Activated CD8-positive, alpha-beta memory T cell treated with anti-CD3 and anti-CD28 coated beads for 48 hours (primary cell): Measurements from ENCODE around the gene CCDC124.
A peak's percentile ranks its signal among the peaks of the same experiment; 100 is the strongest.
"Not testable (repeated sequence)": the region's sequence is repeated elsewhere in the genome, so short reads cannot be mapped to it uniquely, and the experiment has no call there.

Experiments used
- DNase-seq, 3 experiments: peaks; one replicate each; pipeline ENCODE4 v3.0.0-alpha.2; 2020; ENCODE audit warnings: low read depth in 2 of 3, low spot score in 2 of 3

Gene CCDC124, protein sequence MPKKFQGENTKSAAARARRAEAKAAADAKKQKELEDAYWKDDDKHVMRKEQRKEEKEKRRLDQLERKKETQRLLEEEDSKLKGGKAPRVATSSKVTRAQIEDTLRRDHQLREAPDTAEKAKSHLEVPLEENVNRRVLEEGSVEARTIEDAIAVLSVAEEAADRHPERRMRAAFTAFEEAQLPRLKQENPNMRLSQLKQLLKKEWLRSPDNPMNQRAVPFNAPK

DNA sequence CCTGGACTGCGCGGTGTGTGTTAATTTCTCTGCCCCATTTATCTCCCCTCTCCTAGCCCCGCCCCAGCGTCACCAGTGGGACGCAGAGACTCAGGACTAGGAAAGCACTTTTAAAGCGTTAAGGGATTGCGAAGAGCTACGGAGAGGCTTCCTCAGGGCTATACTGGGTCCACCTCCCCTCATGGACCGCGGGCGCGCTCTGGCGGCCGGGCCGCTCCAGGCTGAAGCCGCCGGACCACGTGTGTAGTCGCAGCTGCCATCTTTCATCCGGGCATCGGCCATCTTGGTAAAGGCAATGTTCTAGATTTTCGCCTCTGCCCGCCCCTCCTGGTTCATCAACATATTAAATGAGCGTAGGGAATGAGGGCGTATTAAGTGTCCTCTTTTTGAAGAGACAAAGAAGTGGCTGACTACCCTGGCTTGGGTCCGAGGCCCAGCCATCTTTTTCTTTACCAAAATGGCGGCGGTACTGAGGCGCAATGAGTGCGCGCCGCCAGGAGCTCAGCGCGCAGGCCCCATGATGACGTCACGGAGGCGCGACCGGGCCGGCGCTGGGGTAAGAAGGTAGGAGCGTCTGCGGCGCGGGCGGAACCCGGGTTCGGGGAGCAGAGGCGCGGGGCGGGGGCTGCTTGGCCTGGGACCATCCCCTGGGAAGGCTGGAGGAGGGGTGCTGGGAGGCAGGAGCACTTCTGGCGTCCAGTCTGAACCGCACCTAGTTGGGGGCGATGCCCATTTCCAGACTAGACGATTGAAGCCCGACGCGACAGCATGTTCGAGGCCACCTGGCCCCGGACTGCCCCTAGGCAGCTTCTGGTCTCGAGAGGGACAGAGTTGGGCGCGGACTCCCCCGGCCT, at the start of gene CCDC124:
CCDC124 (plus strand) TSS at position 531 of the 854 bp plus-strand sequence. CDS start 3,406 bp downstream, outside the sequence.
- peak; percentile 81 to 85 (median 84) for DNase-seq

DNA sequence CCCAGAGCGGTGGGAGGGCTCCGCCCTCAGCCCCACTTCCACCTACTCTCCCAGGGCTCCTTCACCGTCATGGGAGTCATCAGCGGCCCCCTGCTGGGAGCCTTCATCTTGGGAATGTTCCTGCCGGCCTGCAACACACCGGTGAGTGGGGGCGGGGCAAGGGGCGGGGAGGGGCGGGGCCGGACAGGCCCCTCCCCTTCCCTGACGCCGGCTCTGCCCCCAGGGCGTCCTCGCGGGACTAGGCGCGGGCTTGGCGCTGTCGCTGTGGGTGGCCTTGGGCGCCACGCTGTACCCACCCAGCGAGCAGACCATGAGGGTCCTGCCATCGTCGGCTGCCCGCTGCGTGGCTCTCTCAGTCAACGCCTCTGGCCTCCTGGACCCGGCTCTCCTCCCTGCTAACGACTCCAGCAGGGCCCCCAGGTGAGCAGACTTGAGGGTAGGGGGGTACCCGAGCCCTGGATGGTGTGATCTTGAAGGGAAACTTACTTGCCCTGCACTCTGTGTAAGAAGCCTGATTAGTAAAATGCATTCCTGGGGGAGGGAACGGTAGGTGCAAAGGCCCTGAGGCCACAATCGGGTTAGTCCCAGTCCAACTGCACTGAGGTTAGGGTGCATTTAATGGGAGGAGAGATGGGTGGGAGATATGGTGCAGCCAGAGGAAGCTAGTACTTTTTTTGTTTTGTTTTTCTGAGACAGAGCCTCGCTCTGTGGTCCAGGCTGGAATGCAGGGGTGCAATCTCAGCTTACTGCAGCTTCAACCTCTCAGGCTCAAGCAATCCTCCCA, 49.0 kb upstream of the CCDC124 start:
- DNase-seq = no peak

DNA sequence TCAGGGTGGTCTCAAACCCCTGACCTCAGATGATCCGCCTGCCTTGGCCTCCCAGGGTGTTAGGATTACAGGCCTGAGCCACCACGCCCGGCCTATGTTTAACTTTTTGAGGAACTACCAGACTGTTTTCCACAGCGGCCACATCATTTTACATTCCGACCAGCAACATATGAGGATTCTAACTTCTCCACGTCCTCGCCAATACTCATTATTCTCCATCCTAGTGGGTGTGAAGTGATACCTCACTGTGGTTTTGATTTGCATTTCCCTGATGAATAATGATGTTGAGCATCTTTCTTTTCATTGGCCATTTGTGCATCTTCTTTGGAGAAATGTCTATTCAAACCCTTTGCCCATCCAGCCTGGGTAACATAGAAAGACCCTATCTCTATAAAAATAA, 46.3 kb upstream of the CCDC124 start:
- no peak for DNase-seq

DNA sequence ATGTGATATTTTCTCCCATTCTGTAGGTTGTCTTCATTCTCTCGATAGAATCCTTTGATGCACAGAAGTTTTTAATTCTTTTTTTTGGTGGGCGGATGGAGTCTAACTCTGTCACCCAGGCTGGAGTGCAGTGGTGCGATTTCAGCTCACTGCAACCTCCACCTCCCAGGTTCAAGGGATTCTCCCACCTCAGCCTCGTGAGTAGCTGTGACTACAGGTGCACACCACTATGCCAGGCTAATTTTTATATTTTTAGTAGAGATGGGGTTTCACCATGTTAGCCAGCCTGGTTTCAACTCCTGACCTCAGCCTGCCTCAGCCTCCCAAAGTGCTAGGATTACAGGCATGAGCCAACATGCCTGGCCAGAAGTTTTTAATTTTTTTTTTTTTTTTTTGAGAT, 45.6 kb upstream of the CCDC124 start:
- DNase-seq = not testable (repeated sequence)

DNA sequence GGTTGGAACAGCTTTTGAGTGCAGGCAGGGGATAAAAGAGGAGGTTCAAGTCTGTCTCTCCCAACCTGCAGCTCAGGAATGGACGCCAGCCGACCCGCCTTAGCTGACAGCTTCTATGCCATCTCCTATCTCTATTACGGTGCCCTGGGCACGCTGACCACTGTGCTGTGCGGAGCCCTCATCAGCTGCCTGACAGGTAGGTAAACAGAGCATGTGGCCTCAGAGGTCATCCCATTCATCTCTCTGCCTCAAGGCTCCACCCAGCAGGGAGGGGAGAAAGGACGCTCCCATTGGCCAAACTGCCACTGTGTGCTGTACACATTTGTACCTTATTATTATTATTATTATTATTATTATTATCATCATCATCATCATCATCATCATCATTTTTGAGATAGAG, 44.6 kb upstream of the CCDC124 start:
- no peak for DNase-seq

DNA sequence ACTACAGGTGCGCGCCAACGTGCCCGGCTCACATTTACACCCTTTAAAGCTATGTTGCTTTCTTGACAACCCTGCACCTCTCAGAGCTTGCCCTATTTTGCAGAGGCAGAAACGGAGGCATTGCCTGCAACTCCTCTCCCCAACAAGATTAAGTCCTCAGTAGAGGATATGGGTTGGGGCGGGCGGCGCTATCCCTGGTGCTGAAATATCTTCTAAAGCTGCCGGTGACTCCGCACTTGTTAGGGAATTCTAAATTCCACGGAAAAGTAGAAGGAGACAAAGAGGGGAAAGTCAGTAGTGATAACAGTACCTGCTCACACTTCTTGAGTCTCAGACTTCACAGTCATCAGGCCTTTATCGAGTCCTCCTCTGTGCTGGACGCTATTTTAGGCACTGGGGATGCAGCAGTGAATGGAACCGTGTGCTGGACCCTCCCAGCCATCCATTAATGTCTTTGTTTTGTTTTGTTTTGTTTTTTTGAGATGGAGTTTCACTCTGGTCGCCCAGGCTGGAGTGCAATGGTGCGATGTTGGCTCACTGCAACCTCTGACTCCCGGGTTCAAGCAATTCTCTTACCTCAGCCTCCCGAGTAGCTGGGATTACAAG, 43.1 kb upstream of the CCDC124 start:
- no peak for DNase-seq

DNA sequence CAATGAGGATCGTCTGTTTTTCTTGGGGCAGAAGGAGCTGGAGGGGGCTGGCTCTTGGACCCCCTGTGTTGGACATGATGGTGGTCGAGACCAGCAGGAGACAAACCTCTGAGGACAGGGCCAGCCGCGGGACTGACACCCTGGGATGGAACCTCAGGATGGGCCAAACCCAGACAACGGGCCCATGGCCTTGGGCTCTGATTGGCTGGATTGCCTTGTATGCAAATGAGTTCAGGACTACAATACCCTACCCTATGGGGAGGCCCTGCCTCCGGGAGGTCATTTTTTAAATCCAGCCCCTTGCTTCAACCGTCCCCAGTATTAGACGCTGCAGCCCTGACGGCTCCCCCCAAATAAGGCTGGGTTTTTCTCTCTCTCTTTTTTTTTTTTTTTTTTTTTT, 39.0 kb upstream of the CCDC124 start:
- no peak for DNase-seq

DNA sequence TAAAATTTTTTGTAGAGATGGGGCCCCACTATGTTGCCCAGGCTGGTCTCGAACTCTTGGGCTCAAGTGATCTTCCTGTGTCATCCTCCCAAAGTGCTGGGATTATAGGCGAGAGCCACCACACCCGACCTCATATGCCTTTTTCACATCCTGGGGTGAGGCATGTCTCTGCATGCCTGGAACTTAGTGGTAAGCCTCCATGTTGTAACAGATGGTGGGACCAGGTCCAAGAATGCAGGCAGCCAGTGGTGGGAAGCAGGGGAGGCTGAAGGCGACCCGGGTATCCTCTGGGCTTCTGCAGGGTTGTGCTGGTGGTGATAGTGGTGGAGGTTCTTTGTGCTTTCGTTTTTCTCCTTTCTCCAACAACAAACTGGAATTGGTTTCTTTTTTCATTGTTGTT, 30.1 kb upstream of the CCDC124 start:
- DNase-seq = no peak

DNA sequence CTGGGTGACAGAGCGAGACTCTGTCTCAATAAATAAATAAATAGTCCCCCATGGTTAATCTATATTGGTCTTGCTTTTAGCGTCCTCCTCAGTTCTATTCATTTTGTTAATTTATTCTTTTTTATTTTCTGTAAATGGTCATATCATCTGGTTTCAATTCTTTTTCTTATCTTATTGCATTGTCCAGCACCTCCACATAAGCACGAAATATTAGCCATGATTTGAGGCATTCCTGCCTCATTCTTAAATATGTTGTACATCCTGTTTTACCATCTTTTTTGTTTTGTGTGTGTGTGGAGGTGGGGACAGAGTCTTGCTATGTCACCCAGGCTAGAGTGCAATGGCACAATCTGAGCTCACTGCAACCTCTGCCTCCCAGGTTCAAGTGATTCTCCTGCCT, 24.6 kb upstream of the CCDC124 start:
- DNase-seq = no peak

DNA sequence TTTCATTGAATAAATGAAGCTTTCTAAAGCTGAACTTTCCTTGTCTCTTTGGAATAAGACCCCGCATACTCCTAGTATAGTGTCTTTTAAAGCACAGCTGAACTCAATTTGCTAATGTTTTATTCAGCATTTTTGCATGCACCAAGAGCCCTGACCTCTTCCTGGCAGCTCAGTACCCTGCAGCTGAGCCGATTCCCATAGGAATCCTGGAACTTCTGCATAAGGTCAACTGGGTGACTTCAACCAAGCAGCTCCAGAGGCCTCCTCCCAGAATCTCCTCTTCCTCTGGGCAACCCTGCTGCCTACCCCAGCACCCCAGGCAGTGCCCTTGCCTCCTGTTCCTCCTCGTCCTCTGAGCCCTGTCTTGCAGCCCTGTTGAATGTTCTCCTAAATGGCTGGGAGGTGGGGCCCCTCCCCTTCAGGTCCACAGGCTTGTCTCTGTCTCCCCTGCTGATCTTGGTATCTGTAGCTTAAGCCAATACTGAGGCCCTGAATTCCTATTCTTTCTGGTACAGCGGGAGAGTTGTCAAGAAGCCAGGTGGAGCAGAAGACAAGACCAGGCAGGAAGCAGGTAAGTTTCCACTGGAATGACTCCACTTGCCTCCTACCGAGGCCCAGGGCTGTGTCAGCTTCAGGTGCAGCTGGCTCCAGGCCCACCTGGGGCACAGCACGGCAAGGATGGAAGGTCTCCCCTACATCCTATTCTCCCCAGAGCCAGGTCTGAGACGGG, 23.6 kb upstream of the CCDC124 start:
- DNase-seq = no peak

DNA sequence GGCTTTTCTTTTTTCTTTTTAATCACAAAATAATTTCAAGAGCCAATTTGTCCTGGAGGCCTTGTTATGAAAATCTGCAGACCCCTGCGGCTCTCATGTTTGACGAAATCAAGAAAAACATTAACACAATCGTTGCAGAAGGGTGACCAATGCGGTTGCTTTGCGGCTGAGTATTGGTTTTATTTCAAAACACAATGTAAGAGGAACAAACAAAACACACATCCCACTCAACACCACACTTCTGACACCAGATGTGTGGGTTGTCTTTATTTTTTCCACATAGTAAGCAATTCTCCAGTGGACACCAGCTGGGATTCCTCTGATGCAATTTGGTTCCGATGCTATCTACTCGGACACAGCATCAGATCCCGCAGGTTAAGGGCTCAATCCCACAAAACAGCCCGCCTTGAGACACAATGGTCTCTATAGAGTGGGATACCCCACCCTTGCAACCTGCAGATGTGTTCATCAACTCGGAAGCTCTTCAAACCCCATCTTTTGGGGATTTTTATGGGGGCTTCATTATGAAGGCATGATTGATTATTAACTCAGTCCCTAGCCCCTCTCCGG, 21.9 kb upstream of the CCDC124 start:
- DNase-seq = no peak

DNA sequence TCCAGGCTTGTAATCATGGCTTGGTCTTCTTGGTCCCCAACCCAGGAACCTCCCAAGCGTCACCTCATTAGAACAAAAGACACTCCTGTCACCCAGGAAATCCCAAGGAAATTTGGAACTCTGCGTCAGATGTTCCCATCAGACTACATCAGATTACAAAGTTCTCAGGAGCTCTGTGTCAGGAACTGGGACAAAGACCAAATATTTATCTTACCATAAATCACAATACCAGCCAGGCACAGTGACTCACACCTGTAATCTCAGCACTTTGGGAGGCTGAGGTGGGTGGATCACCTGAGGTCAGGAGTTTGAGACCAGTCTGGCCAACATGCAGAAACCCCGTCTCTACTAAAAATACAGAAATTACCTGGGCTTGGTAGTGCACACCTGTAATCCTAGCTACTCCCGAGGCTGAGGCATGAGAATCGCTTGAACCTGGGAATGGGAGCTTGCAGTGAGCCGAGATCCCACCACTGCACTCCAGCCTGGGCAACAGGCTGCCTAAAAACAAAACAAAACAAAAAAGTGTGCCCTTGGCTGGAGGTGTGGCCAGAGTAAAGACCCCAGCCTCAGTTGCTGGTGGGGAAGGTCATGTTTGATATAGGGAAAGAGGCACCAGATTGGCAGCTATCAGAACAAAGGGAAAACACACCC, 16.7 kb upstream of the CCDC124 start:
- no peak for DNase-seq

DNA sequence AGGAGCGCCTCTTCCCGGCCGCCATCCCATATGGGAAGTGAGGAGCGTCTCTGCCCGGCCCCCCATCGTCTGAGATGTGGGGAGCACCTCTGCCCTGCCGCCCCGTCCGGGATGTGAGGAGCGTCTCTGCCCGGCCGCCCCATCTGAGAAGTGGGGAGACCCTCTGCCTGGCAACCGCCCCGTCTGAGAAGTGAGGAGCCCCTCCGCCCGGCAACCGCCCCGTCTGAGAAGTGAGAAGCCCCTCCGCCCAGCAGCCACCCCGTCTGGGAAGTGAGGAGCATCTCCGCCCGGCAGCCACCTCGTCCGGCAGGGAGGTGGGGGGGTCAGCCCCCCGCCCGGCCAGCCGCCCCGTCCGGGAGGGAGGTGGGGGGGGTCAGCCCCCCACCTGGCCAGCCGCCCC, 14.7 kb upstream of the CCDC124 start:
- not testable (repeated sequence) for DNase-seq

DNA sequence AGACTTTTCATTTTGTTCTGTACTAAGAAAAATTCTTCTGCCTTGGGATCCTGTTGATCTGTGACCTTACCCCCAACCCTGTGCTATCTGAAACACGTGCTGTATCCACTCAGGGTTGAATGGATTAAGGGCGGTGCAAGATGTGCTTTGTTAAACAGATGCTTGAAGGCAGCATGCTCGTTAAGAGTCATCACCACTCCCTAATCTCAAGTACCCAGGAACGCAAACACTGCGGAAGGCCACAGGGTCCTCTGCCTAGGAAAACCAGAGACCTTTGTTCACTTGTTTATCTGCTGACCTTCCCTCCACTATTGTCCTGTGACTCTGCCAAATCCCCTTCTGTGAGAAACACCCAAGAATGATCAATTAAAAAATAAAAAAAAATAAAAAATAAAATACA, 13.7 kb upstream of the CCDC124 start:
- not testable (repeated sequence) for DNase-seq

DNA sequence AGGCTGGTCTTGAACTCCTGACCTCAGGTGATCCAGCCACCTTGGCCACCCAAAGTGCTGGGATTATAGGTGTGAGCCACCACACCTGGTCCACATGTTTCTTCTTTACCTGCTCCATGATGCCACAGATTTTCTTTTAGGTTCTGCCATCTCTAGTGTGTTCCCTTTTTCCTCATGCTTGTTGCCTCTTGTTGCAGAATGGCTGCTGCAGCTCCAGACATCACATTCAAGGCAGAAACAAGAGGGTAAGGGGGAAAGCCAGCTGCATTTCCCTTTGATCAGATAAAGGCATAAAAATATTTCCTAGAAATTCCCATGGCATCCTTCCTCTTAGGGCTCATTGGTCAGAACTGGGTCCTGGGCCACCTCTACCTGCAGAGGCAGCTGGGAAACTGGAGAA, 12.3 kb upstream of the CCDC124 start:
- no peak for DNase-seq

DNA sequence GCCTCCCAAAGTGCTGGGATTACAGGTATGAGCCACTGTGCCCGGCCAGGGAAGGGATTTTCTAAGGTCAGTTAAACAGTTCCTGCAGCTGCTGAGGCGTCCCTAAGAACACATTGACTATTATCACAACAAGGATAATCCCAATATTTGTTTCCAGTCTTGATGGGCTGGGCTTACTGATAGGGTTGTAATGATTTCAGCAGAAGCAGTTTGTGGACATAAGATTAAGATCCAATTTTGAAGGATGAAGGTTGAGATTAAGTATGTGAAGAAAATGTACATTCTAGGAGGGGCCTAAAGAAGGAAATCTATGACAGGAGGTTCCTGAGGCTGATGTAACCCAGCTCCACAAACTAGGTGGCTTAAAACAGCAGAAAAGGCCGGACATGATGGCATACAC, 10.7 kb upstream of the CCDC124 start:
- no peak for DNase-seq

DNA sequence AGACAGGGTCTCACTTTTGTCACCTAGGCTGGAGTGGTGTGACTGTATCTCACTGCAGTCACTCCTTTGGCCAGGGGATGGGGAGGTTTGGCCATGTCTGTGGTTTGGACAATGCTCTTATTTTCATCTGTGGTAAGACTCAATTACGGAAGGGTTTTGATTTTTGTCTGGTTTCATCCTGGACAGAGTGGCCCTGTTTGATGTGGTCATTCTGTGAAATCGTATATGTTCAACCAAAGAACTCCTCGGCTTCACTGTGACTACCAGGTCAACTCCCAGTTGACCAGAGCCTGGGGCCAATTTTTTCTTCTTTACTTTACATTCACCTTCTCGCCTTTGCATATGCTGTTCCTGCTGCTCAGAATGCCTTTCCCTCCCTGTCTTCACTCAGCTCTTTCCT, 6.8 kb upstream of the CCDC124 start:
- DNase-seq = no peak

DNA sequence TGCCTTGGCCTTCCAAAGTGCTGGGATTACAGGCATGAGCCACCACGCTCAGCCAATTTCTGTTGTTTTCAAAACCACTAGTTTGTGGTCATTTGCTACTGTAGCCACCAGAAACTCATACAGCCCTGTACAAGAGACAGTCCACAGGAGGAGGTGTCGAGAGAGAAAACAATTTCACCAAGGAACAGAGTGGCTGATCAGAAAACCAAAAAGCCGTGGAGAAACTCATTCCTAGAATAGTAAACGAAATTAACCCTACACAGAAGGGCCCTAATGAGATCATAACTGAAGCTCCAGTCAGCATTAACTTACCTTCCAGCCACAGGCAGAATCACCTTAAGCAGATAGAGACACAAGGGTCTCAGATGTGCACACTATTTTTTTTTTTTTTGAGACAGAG, 3.8 kb upstream of the CCDC124 start:
- DNase-seq = no peak

DNA sequence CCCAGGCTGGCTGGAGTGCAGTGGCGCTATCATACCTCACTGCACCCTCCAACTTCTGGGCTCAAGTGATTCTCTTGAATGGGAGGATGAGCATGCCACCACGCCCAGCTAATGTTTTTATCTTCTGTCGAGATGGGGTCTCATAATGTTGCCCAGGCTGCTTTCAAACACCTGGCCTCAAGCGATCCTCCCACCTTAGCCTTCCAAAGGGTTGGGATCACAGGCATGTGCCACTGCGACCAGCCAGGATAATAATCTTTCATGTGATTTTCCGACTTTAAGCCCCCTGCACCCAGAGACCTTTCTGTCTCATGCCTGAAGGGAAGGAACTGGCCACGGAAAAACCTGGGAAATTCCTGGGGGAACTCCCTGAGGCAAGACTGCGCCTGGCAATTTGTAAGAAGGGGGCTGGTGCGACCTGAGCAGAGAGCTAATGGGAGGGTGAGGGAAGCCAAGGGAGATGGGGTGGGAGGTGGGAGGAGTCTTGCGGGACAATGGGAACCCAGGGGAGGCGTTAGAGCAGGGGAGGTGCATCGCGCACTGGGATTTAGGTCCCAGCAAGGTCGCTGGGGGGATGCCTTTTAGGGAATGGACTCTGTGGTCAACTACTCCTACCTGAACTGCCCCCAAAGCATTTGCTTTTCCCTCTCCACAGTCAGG, 1.2 kb upstream of the CCDC124 start:
- DNase-seq = no peak
